ENCODE results near the gene SAPCD1.
"Not testable (repeated sequence)": the region's sequence is repeated elsewhere in the genome, so short reads cannot be mapped to it uniquely, and the experiment has no call there.

Gene SAPCD1

DNA sequence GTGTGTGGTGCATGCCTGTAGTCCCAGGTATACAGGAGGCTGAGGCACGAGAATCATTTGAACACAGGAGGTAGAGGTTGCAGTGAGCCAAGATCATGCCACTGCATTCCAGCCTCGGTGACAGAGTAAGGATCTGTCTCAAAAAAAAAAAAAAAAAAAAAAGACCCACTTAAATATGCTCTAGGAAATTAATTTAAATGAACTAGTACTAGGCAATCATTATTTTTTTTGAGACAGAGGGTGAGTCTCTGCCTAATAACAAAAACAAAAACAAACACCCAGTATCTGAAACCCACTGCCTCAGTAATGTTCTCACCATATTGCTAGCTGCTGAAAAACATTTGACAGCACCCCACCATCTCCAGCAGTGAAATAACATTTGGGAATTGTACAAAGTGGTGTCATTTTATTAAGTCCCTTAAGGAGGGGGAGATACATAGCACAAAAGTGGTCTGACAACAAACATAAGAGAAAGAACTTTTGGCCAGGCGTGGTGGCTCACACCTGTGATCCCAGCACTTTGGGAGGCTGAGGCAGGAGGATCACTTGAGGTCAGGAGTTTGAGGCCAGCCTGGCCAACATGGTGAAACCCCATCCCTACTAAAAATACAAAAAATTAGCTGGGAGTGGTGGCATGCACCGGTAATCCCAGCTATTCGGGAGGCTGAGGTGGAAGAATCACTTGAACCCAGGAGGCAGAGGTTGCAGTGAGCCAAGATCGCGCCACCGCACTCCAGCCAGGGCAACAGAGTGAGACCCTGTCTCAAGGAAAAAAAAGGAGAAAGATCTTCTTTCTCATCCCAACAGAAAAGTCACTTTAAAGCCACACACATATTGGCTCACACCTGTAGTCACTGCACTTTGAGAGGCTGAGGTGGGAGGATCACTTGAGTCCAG lies 38.8 kb downstream of the SAPCD1 start:
- not testable (repeated sequence) for DNase-seq (ENCODE audit: low read depth)

DNA sequence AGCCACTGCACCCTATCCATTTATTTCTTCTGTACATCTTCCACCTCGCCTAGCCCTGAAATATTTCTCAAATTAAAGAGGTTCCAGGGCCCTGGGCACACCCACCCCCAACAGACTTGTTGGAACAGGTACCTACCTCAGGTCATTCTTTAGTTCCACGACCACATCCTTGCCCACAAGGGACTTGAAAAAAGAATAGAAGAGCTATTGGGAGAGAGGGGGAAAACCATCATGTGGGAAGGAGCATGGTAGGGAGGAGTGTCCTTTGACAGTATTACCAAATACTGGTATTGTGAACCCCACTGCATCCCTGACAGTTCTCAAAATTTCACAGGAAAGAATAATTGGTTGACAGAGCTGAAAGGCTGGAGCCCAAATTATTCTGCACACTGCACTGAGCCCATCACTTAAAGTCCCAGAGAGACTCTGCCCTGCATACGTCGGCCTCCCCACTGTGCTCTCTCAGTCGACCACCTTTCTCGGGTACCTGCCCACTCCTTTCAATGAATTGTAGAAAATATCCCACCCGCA lies 43.5 kb downstream of the SAPCD1 start:
- no peak for DNase-seq (ENCODE audit: low read depth)

DNA sequence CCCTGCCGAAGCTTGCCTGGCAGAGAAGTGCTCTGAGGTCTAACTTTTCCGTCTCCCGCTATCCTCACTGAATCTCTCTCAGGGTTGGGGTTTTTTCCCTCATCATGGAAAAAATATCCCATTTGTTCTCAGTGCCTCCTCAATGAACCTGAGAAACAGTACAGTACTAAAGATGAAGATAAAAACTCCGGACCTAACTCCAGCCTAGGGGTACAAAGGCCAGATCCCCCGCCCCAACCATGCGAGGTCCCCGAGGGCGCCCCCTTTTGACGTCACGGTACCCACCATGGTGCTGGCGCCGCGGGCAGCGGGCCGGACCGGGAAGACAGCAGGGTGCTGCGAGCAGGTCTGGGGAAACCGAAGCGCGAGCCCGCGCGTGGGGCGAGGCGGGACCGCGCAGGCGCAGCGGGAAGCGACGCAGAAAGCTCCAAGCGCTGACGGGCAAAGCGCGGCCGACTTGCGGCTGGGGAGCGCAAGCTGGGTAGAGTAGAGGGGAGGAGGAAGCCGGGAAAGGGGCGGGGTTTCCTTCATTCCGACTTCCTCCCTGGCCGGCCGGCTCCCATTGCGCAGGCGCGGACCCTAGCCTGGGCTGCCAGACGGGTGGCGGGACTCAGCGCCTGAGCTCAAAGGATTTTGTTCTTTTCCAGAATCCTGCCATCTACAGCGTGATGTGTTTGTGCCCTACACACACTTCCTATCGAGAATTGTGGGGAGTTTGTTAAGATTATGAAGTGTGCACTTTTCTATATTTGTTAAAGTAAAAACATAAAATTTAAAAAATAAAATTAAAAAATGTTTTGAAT lies 44.2 kb downstream of the SAPCD1 start, which contains the start of gene LSM2:
TSS of gene LSM2 (minus strand) at position 497 of the 803 bp plus-strand sequence. CDS start at position 288, 209 bp downstream.
- peak; percentile 96 for DNase-seq (ENCODE audit: low read depth)

DNA sequence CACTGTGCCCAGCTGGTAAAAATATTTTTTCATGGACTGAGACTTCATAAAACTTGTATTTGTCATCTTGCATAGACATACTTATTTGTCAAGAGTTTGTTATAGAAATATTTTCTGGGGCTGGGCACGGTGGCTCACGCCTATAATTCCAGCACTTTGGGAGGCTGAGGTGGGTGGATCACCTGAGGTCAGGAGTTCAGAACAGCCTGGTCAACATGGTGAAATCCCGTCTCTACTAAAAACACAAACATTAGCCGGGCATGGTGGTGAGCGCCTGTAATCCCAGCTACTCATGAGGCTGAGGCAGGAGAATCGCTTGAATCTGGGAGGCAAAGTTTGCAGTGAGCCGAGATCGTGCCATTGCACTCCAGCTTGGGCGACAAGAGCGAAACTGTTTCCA lies 46.1 kb downstream of the SAPCD1 start:
- not testable (repeated sequence) for DNase-seq (ENCODE audit: low read depth)

DNA sequence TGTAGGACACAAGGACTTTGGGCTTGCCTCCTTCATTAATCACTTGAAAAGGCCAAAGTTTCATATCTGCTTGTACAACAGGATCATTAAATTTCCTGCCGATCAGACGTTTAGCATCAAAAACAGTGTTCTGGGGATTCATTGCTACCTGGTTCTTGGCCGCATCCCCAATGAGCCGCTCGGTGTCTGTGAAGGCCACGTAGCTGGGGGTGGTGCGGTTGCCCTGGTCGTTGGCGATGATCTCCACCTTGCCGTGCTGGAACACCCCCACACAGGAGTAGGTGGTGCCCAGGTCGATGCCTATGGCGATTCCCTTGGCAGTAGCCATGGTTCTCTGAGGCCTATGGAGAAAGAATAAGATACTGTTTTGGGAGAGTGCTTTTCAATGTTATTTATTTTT lies 49.2 kb downstream of the SAPCD1 start:
- no peak for DNase-seq (ENCODE audit: low read depth)

DNA sequence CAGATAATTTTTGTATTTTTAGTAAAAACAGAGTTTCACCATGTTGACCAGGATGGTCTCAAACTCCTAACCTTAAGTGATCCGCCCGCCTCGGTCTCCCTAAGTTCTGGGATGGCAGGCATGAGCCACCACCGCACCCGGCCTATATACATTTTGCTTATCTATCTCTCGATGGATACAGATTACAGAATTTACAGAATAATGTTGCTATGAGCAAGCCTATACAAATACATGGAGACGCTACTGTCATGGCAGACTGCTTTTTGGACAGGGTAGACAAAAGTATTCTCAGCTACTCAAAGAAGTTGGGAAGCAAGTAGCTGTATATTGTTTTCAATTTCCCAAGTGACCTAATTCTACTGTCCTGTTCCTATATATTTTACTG lies 51.0 kb downstream of the SAPCD1 start:
- DNase-seq (ENCODE audit: low read depth), result no peak

All from fibroblast of the conjunctiva (primary cell).